Measurements from ENCODE around the gene ZFP2. TPM values are rescaled to one million over a fixed set of nuclear protein-coding genes. Genes with fewer than 3 reads are reported as not detected.

The ZFP2 gene
- total RNA-seq, result 1 to 10 TPM; 2.1 to 6.7 (median 2.6) TPM

DNA sequence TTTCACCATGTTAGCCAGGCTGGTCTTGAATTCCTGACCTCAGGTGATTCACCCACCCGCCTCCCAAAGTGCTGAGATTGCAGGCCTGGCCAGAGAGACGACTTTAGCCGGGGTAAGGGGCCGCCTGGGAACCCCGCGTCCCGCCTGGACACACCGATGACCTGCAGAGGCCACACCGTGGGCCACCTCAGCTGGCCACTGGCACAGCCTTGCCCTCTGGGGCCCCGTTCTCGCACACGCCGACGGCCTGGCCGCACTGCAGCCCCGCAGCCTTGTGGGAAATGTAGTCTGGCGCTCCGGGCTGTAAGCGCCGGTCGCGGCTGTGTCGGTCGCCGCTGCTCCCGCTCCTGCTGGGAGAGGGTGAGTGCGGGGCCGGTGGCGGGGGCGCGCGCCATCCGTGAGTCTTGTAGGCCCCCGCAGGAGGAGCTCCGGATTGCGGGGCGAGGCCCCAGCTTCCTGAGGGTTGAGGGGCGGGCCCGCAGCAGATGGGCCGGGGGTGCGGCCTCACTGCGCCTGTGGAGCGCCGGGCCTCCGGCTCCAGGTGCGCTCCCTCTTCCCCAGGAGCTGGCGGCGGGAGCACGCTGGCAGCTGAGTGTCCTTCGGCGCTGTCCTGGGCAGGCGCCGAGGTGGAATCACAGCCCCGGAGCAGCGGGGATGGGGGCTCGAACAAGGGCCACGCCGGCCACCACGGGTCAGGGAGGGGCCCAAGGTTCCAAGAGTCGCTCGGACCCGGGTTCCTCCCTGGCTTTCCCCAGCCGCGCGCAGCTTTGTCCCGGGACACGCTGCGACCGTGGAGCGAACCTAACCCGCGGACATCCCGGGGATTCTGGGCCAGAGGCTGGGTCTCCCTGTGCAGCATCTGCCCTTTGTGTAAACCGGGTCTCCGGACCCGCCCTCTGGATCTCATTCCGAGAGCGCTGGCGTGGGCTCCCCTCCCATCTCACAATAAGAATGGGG, at the start of gene ZFP2:
Gene ZFP2 (plus strand): TSS at position 299 of the 957 bp plus-strand sequence. CDS start 35,401 bp downstream, outside the sequence.
- intact Hi-C loops (cut with DNase I; ENCODE audit: low total_unique reads), result no loop called here
- Histone ChIP-seq H3K4me3 (peak within 1 kb of the TSS; percentile 73 to 83 (median 79)), H3K4me1 (no peaks in the 10 kb centered on the region), H3K9me3 (peaks cover 3 to 5% of the 10 kb centered on the region in 2 donors), H3K27me3 (no peaks in the 10 kb centered on the region), H3K36me3 (no peaks in the 10 kb centered on the region), H3K27ac (peak within 1 kb of the TSS; percentile 86 to 90)
- peak in 1 of 2 donors; percentile 54 for DNase-seq (ENCODE audit: low spot score in 2 of 2)
- TF ChIP-seq POLR2A (IDR thresholded peaks at IDR 0.05), result no peak
- TF ChIP-seq POLR2AphosphoS5 (IDR thresholded peaks at IDR 0.05), result peak in 1 of 3 donors; percentile 15
- TF ChIP-seq, protein P1, sequence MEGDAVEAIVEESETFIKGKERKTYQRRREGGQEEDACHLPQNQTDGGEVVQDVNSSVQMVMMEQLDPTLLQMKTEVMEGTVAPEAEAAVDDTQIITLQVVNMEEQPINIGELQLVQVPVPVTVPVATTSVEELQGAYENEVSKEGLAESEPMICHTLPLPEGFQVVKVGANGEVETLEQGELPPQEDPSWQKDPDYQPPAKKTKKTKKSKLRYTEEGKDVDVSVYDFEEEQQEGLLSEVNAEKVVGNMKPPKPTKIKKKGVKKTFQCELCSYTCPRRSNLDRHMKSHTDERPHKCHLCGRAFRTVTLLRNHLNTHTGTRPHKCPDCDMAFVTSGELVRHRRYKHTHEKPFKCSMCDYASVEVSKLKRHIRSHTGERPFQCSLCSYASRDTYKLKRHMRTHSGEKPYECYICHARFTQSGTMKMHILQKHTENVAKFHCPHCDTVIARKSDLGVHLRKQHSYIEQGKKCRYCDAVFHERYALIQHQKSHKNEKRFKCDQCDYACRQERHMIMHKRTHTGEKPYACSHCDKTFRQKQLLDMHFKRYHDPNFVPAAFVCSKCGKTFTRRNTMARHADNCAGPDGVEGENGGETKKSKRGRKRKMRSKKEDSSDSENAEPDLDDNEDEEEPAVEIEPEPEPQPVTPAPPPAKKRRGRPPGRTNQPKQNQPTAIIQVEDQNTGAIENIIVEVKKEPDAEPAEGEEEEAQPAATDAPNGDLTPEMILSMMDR (IDR thresholded peaks at IDR 0.05), result no peak

DNA sequence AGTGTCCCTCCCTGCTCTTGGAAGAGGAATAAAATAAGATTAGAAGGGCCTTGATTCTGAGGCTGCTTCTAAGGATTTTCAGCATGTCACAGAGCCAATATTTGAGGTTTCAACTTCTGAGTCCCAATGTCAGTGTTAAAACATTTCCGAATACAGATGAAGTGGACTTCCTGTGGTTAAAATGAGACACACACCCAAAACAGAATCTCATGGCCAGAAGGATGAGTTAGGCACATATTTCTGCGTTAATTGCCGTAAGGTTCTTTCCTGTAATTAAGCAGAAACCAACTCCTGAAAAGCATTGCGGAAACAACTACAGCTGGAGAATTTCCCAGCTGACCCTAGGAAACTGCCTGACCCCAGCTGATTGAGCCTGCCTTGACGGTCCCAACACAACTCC, 46.4 kb upstream of the ZFP2 start:
- H3K27me3 ChIP-seq, result no peaks in the 10 kb centered on the region
- no peaks in the 10 kb centered on the region for H3K4me1 ChIP-seq
- H3K4me3 ChIP-seq, result no peak overlapping the region
- no peak for DNase-seq (ENCODE audit: low spot score in 2 of 2)
- H3K36me3 ChIP-seq, result no peaks in the 10 kb centered on the region
- H3K27ac ChIP-seq, result no peak overlapping the region
- TF ChIP-seq, protein P1 (IDR thresholded peaks at IDR 0.05), result no peak
- no peak for TF ChIP-seq POLR2A (IDR thresholded peaks at IDR 0.05)
- TF ChIP-seq POLR2AphosphoS5 (IDR thresholded peaks at IDR 0.05), result no peak
- H3K9me3 ChIP-seq, result no peaks in the 10 kb centered on the region
- intact Hi-C loops (cut with DNase I; ENCODE audit: low total_unique reads), result no loop called here

DNA sequence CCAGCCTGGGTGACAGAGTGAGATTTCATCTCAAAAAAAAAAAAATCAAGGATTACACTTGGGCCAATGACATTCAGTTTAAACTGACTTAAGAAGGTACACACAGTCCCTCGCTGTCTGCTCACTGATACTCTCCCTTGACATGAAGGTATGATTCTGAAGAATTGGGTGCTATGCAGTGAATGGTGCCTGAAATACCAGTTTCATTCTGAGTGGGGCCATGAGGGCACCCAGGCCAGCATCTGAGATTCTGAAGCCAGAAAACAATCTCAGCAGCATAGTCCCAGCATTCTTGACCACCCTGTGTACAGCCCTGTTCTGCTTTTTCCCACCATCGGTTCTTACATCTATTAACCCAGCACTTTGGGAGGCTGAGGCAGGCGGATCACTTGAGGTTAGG, 43.8 kb upstream of the ZFP2 start:
- TF ChIP-seq POLR2AphosphoS5 (IDR thresholded peaks at IDR 0.05), result no peak
- TF ChIP-seq, protein P1 (IDR thresholded peaks at IDR 0.05), result no peak
- no peaks in the 10 kb centered on the region for H3K36me3 ChIP-seq
- intact Hi-C loops (cut with DNase I; ENCODE audit: low total_unique reads), result no loop called here
- H3K27me3 ChIP-seq, result no peaks in the 10 kb centered on the region
- DNase-seq (ENCODE audit: low spot score in 2 of 2), result no peak
- no peak overlapping the region for H3K27ac ChIP-seq
- no peaks in the 10 kb centered on the region for H3K9me3 ChIP-seq
- H3K4me3 ChIP-seq, result no peak overlapping the region
- no peaks in the 10 kb centered on the region for H3K4me1 ChIP-seq

DNA sequence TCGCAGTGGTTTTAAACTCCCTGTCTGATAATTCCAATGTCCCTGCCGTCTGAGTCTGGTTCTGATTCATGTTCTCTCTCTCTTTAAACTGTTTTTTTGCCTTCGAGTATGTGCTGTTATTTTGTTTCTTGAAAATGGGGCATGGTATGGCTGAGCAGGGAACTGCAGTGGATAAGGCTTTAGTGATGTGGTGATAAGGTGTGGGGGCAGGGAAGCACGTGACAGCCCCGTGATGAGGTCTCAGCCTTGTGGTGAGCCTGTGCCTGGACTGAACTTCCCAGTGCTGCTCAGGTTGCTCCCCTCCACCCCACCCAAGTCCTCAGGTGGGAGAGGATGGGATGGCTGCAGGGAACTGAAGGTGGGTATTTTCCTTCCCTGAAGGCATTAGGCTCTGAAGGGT, 41.4 kb upstream of the ZFP2 start:
- no peak for TF ChIP-seq POLR2AphosphoS5 (IDR thresholded peaks at IDR 0.05)
- no peak for TF ChIP-seq POLR2A (IDR thresholded peaks at IDR 0.05)
- TF ChIP-seq, protein P1 (IDR thresholded peaks at IDR 0.05), result no peak
- Histone ChIP-seq H3K27ac (no peak overlapping the region), H3K27me3 (no peaks in the 10 kb centered on the region), H3K4me3 (no peak overlapping the region), H3K9me3 (no peaks in the 10 kb centered on the region), H3K36me3 (no peaks in the 10 kb centered on the region), H3K4me1 (no peaks in the 10 kb centered on the region)
- DNase-seq (ENCODE audit: low spot score in 2 of 2), result no peak
- intact Hi-C loops (cut with DNase I; ENCODE audit: low total_unique reads), result no loop called here
